Loucy (cell line): ENCODE results near the gene GALNT9.

Experiments
- H2AFZ ChIP-seq: fragments of 200-600 bp; sonication (generic); 2 replicates; pipeline ENCODE4 v1.6.0; 2016; ENCODE audit warnings: antibody characterized with exemption, mild to moderate bottlenecking, low read length, moderate library complexity
- H3F3A ChIP-seq: fragments of 200-600 bp; 2 replicates; pipeline ENCODE4 v1.6.0; 2016; ENCODE audit warnings: antibody characterized with exemption, low read depth, mild to moderate bottlenecking
- H3K27me3 ChIP-seq: fragments of 200-600 bp; sonication (generic); 2 replicates; pipeline ENCODE4 v1.6.1; 2014; ENCODE audit warnings: low read length, mild to moderate bottlenecking; ENCODE audit not compliant: insufficient read depth, poor library complexity, severe bottlenecking
- H3K36me3 ChIP-seq: fragments of 200-600 bp; sonication (generic); 2 replicates; pipeline ENCODE4 v1.6.1; 2016; ENCODE audit warnings: low read length; ENCODE audit not compliant: insufficient read depth
- H3K4me1 ChIP-seq: fragments of 200-600 bp; sonication (generic); 2 replicates; pipeline ENCODE4 v1.5.1; 2014; ENCODE audit warnings: low read length, mild to moderate bottlenecking; ENCODE audit not compliant: insufficient read depth, poor library complexity, severe bottlenecking
- H3K4me2 ChIP-seq: fragments of 200-600 bp; sonication (generic); 2 replicates; pipeline ENCODE4 v1.6.0; 2014; ENCODE audit warnings: antibody characterized with exemption, low read length, low read depth, mild to moderate bottlenecking; ENCODE audit not compliant: poor library complexity, severe bottlenecking
- H3K4me3 ChIP-seq: fragments of 200-600 bp; sonication (generic); 2 replicates; pipeline ENCODE4 v1.5.1; 2014; ENCODE audit warnings: low read length, mild to moderate bottlenecking, mixed read lengths; ENCODE audit not compliant: poor library complexity, severe bottlenecking
- H3K79me2 ChIP-seq: fragments of 200-600 bp; sonication (generic); 2 replicates; pipeline ENCODE4 v1.6.1; 2014; ENCODE audit warnings: low read length; ENCODE audit not compliant: insufficient read depth
- H3K9ac ChIP-seq: fragments of 200-600 bp; sonication (generic); 2 replicates; pipeline ENCODE4 v1.6.0; 2014; ENCODE audit warnings: mild to moderate bottlenecking, low read depth, low read length, moderate library complexity; ENCODE audit not compliant: poor library complexity, severe bottlenecking
- H3K9me2 ChIP-seq: fragments of 200-600 bp; sonication (generic); replicated peaks from 2 replicates; pipeline ENCODE4 v1.6.1; 2016; ENCODE audit warnings: low read depth, low read length, mixed read lengths
- H3K9me3 ChIP-seq: fragments of 200-600 bp; sonication (generic); 2 replicates; pipeline ENCODE4 v1.6.1; 2014; ENCODE audit warnings: mild to moderate bottlenecking, antibody characterized with exemption, low read length, low read depth; ENCODE audit not compliant: insufficient read depth
- H4K20me1 ChIP-seq: fragments of 200-600 bp; sonication (generic); 2 replicates; pipeline ENCODE4 v1.6.0; 2014; ENCODE audit warnings: antibody characterized with exemption, low read length, mild to moderate bottlenecking; ENCODE audit not compliant: insufficient read depth, poor library complexity, severe bottlenecking
- EZH2phosphoT487 ChIP-seq: fragments of 200-600 bp; IDR thresholded peaks from 2 replicates; pipeline ENCODE4 v1.6.1; 2018; ENCODE audit warnings: antibody characterized with exemption, mild to moderate bottlenecking, moderate library complexity, borderline replicate concordance
- TF ChIP-seq, protein P1 (sequence below): fragments of 200-600 bp; sonication (generic); conservative IDR thresholded peaks from 2 replicates; pipeline ENCODE4 v1.5.1; 2014; ENCODE audit warnings: mild to moderate bottlenecking, antibody characterized with exemption, low read length

The GALNT9 gene

DNA sequence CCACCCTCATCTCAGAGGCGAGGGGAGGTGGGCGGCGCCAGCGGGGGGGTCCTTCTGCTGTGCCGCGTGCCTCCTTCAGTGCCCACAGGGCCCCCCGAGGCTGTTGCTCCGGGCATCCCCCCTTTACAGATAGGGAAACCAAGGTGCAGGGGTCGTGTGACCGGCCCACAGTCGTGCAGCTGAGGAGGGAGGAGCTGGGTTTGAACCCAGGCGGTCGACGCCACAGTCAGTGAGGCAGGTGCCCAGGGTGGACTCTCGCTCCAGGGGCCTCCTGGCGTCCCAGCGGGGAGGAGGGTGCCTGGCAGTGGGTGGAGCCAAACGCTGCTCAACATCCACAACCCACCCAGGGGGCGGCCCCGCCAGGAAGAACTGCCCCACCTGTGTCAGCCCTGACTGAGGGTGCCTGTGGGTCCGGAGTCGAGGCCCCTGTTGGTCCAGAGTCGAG is 8.6 kb downstream of the GALNT9 start:
- Histone ChIP-seq H2AFZ (no peak overlapping the region), H3K4me1 (no peaks in the 10 kb centered on the region), H3K27me3 (no peaks in the 10 kb centered on the region), H3K4me2 (no peak overlapping the region), H3K79me2 (no peaks in the 10 kb centered on the region), H3K36me3 (no peaks in the 10 kb centered on the region), H3K9me2 (no peaks in the 10 kb centered on the region), H3F3A (no peaks in the 10 kb centered on the region), H3K4me3 (no peak overlapping the region), H3K9me3 (no peaks in the 10 kb centered on the region), H4K20me1 (no peaks in the 10 kb centered on the region), H3K9ac (no peak overlapping the region)
- TF ChIP-seq, protein P1, sequence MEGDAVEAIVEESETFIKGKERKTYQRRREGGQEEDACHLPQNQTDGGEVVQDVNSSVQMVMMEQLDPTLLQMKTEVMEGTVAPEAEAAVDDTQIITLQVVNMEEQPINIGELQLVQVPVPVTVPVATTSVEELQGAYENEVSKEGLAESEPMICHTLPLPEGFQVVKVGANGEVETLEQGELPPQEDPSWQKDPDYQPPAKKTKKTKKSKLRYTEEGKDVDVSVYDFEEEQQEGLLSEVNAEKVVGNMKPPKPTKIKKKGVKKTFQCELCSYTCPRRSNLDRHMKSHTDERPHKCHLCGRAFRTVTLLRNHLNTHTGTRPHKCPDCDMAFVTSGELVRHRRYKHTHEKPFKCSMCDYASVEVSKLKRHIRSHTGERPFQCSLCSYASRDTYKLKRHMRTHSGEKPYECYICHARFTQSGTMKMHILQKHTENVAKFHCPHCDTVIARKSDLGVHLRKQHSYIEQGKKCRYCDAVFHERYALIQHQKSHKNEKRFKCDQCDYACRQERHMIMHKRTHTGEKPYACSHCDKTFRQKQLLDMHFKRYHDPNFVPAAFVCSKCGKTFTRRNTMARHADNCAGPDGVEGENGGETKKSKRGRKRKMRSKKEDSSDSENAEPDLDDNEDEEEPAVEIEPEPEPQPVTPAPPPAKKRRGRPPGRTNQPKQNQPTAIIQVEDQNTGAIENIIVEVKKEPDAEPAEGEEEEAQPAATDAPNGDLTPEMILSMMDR: no peak
- no peak for TF ChIP-seq EZH2phosphoT487

DNA sequence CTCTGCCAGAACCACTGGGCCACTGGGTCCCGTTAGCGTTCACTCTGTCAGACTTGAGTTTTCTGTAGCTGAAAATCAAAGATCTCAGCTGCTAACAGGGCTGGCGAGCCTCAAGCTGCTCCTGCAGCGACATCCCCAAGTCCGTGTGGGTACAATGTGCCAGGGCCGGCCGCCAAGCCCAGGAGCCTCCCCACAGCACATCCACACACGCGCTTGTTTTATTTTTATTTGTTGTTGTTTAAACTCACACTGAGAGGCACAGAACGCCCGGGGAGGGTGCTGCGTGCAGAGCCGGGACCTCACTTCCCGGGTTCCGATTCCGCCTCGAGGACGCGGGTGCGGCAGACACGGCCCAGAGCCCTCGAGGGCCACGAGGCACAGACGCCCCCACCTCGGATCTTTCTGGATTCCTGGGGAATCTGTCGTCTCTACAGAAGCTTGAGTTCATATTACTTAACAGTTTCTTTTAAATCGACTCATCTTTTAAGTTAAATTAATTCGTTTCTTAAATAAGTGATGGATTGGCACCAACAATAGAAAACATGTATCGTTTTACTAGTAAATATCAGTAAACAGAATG is 9.3 kb downstream of the GALNT9 start:
- no peaks in the 10 kb centered on the region for H4K20me1 ChIP-seq
- no peaks in the 10 kb centered on the region for H3K9me2 ChIP-seq
- H3K4me2 ChIP-seq: no peak overlapping the region
- TF ChIP-seq EZH2phosphoT487: no peak
- TF ChIP-seq, protein P1: no peak
- H2AFZ ChIP-seq: no peak overlapping the region
- no peaks in the 10 kb centered on the region for H3K4me1 ChIP-seq
- no peak overlapping the region for H3K4me3 ChIP-seq
- no peaks in the 10 kb centered on the region for H3F3A ChIP-seq
- H3K36me3 ChIP-seq: no peaks in the 10 kb centered on the region
- no peaks in the 10 kb centered on the region for H3K27me3 ChIP-seq
- no peaks in the 10 kb centered on the region for H3K9me3 ChIP-seq
- H3K79me2 ChIP-seq: no peaks in the 10 kb centered on the region
- H3K9ac ChIP-seq: no peak overlapping the region

DNA sequence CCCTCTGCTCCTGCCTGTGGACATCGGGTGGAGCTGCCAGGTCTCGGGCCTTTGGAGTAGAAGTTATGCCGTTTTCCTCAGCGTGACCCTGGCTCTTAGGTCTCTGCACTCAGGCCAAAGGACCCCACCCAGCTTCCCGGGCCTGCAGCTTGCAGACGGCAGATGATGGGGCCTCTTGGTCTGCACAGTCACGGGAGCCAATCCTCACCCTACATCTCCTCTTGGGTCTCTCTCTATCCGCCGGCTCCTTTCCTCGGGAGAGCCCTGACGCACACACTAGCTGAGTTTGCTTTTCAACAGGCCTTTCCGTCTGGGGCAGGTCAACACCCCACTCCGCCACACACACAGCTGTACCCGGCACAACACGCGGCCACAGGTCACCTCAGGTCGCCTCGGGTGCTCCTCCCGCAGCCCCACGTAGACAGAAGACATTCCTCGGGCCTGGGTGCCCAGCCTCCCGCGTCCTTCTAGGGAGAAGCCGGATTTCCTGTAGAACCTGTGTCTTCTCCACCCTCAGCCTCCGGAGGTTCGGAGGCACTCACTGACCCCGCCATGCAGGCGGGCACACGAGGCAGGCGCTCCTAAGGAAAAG is 9.9 kb downstream of the GALNT9 start:
- H3K4me2 ChIP-seq: no peak overlapping the region

More for the DNA sequence above, 9.9 kb downstream of the GALNT9 start:
- no peaks in the 10 kb centered on the region for H3K36me3 ChIP-seq
- no peaks in the 10 kb centered on the region for H3K9me3 ChIP-seq
- TF ChIP-seq EZH2phosphoT487: no peak
- TF ChIP-seq, protein P1: no peak
- no peak overlapping the region for H3K4me3 ChIP-seq
- no peak overlapping the region for H2AFZ ChIP-seq
- H4K20me1 ChIP-seq: no peaks in the 10 kb centered on the region
- H3K9ac ChIP-seq: no peak overlapping the region
- no peaks in the 10 kb centered on the region for H3K79me2 ChIP-seq
- no peaks in the 10 kb centered on the region for H3K9me2 ChIP-seq
- no peaks in the 10 kb centered on the region for H3F3A ChIP-seq
- no peaks in the 10 kb centered on the region for H3K4me1 ChIP-seq
- H3K27me3 ChIP-seq: no peaks in the 10 kb centered on the region
